ENCODE data around the gene MGAM2.

The MGAM2 gene

DNA sequence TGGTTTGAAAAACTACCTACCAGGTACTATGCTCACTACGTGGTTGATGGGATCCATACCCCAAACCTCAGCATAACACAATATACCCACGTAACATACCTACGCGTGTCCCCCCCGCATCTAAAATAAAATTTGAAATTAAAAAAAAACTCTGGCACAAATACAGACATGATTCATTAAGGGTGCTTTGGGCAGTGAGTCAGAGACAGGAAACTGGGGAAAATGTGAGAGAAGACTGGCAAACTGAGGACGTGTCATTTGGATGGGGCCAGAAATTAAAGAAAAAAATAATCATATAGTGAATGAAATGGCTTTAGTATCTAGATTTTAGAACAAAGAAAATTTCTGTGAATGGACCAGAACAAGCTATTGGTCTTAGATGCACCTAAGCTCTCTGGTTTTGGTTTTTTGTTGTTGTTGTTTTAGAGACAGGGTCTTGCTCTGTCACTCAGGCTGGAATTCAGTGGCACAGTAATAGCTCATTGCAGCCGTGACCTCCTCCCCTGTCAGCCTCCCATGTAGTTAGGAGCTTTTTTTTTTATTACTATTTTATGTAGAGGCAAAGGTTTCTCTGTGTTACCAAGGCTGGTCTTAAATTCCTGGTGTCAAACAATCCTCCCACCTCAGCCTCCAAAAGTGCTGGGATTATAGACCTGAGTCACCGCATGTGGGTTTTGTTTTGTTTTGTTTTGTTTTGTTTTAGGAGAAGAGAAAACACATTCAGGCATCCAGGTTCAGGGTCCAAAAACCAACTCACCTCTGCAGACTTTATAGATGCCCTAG, 152.3 kb downstream of the MGAM2 start:
- peaks cover 8% of the 10 kb centered on the region for H3K27me3 ChIP-seq (ENCODE audit: insufficient read depth, poor library complexity, severe bottlenecking)
- H3K27ac ChIP-seq (replicated peaks): no peak overlapping the region
- no peak overlapping the region for H3K4me3 ChIP-seq (replicated peaks; ENCODE audit: insufficient read depth, low read length)
- TF ChIP-seq POLR2AphosphoS5 (IDR thresholded peaks at IDR 0.05; ENCODE audit: low read depth) (no peak), GABPA (IDR thresholded peaks at IDR 0.05; ENCODE audit: low read depth) (no peak), SPI1 (IDR thresholded peaks at IDR 0.05; ENCODE audit: borderline replicate concordance, low read depth) (no peak)
- TF ChIP-seq, protein P1, sequence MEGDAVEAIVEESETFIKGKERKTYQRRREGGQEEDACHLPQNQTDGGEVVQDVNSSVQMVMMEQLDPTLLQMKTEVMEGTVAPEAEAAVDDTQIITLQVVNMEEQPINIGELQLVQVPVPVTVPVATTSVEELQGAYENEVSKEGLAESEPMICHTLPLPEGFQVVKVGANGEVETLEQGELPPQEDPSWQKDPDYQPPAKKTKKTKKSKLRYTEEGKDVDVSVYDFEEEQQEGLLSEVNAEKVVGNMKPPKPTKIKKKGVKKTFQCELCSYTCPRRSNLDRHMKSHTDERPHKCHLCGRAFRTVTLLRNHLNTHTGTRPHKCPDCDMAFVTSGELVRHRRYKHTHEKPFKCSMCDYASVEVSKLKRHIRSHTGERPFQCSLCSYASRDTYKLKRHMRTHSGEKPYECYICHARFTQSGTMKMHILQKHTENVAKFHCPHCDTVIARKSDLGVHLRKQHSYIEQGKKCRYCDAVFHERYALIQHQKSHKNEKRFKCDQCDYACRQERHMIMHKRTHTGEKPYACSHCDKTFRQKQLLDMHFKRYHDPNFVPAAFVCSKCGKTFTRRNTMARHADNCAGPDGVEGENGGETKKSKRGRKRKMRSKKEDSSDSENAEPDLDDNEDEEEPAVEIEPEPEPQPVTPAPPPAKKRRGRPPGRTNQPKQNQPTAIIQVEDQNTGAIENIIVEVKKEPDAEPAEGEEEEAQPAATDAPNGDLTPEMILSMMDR (IDR thresholded peaks at IDR 0.05; ENCODE audit: insufficient read depth, low read length): no peak
- TF ChIP-seq, protein P2, sequence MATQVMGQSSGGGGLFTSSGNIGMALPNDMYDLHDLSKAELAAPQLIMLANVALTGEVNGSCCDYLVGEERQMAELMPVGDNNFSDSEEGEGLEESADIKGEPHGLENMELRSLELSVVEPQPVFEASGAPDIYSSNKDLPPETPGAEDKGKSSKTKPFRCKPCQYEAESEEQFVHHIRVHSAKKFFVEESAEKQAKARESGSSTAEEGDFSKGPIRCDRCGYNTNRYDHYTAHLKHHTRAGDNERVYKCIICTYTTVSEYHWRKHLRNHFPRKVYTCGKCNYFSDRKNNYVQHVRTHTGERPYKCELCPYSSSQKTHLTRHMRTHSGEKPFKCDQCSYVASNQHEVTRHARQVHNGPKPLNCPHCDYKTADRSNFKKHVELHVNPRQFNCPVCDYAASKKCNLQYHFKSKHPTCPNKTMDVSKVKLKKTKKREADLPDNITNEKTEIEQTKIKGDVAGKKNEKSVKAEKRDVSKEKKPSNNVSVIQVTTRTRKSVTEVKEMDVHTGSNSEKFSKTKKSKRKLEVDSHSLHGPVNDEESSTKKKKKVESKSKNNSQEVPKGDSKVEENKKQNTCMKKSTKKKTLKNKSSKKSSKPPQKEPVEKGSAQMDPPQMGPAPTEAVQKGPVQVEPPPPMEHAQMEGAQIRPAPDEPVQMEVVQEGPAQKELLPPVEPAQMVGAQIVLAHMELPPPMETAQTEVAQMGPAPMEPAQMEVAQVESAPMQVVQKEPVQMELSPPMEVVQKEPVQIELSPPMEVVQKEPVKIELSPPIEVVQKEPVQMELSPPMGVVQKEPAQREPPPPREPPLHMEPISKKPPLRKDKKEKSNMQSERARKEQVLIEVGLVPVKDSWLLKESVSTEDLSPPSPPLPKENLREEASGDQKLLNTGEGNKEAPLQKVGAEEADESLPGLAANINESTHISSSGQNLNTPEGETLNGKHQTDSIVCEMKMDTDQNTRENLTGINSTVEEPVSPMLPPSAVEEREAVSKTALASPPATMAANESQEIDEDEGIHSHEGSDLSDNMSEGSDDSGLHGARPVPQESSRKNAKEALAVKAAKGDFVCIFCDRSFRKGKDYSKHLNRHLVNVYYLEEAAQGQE (IDR thresholded peaks at IDR 0.05; ENCODE audit: insufficient replicate concordance, low read depth): no peak
- DNase-seq (ENCODE audit: low read depth in 1 of 2, low spot score in 1 of 2): no peak

Measured in HL-60 (cell line).